ENCODE measurements around the gene CXCL5. TPM values are rescaled to one million over a fixed set of nuclear protein-coding genes. Genes with fewer than 3 reads are reported as not detected.

Gene CXCL5
- total and polyA plus RNA-seq, 2 of the 13 experiments (the other 11 are each of a cell fraction or from before 2014, with no cell fraction given): not detected

GRCh38 chr4:74004668-74005067 lies 6.2 kb upstream of the CXCL5 start:
- intact Hi-C loops (cut with micrococcal nuclease; ENCODE audit: unreplicated experiment): no loop called here
- TF ChIP-seq FOXK2 (IDR thresholded peaks at IDR 0.05) (no peak), RFXAP (CRISPR knock-in tag; IDR thresholded peaks at IDR 0.05; ENCODE audit: borderline replicate concordance) (no peak), RXRA (CRISPR knock-in tag; IDR thresholded peaks at IDR 0.05) (no peak), ZGPAT (CRISPR knock-in tag; IDR thresholded peaks at IDR 0.05) (no peak), IRX3 (CRISPR knock-in tag; IDR thresholded peaks at IDR 0.05; ENCODE audit: borderline replicate concordance, low read depth) (no peak), ZNF34 (CRISPR knock-in tag; IDR thresholded peaks at IDR 0.05; ENCODE audit: borderline replicate concordance) (no peak), FIP1L1 (IDR thresholded peaks at IDR 0.05; ENCODE audit: borderline replicate concordance, insufficient read depth, low read depth, low read length) (no peak), ZNF788 (CRISPR knock-in tag; IDR thresholded peaks at IDR 0.05; ENCODE audit: borderline replicate concordance) (no peak), DPF2 (CRISPR knock-in tag; IDR thresholded peaks at IDR 0.05; ENCODE audit: borderline replicate concordance, low read depth) (no peak), ZNF326 (CRISPR knock-in tag; IDR thresholded peaks at IDR 0.05; ENCODE audit: borderline replicate concordance) (no peak), ZSCAN9 (CRISPR knock-in tag; IDR thresholded peaks at IDR 0.05; ENCODE audit: borderline replicate concordance) (no peak), ETV6 (CRISPR knock-in tag; conservative IDR thresholded peaks at IDR 0.05) (no peak), ZNF691 (CRISPR knock-in tag; IDR thresholded peaks at IDR 0.05; ENCODE audit: borderline replicate concordance, low read depth) (no peak)
- TF ChIP-seq, protein P1, sequence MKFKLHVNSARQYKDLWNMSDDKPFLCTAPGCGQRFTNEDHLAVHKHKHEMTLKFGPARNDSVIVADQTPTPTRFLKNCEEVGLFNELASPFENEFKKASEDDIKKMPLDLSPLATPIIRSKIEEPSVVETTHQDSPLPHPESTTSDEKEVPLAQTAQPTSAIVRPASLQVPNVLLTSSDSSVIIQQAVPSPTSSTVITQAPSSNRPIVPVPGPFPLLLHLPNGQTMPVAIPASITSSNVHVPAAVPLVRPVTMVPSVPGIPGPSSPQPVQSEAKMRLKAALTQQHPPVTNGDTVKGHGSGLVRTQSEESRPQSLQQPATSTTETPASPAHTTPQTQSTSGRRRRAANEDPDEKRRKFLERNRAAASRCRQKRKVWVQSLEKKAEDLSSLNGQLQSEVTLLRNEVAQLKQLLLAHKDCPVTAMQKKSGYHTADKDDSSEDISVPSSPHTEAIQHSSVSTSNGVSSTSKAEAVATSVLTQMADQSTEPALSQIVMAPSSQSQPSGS (CRISPR knock-in tag; IDR thresholded peaks at IDR 0.05): no peak
- no TSS peak for BruUV-seq (replicated peaks)
- no peaks in the 10 kb centered on the region for H3K36me3 ChIP-seq (replicated peaks in 1 of 2; ENCODE audit: control insufficient read depth in 1 of 2, insufficient read depth in 2 of 2, low read length in 2 of 2)
- H3K79me2 ChIP-seq (ENCODE audit: insufficient read depth, low read length): no peaks in the 10 kb centered on the region
- H3K4me1 ChIP-seq (ENCODE audit: insufficient read depth, low read length): peaks cover 22% of the 10 kb centered on the region
- H2AFZ ChIP-seq (ENCODE audit: low read length): no peak overlapping the region
- POLR2A ChIA-PET: no interaction called here
- H3K9me3 ChIP-seq (ENCODE audit: low read length): no peaks in the 10 kb centered on the region
- FAIRE-seq: no peak
- H4K20me1 ChIP-seq (ENCODE audit: insufficient read depth, low read length): no peaks in the 10 kb centered on the region
- 0 out of 5 replicates have a peak, but pooled peaks cover 0 to 3% of the 10 kb centered on the region in 2 experiments for H3K27me3 ChIP-seq (ENCODE audit: control insufficient read depth in 1 of 2, insufficient read depth in 2 of 2, low read length in 2 of 2)
- in situ Hi-C loops (cut with HindIII; ENCODE audit: extremely low pct_ligation_motif_present, low pct_unique_long_range_greater_than_20kb): no loop called here
- no peak overlapping the region for H3K4me3 ChIP-seq (replicated peaks in 1 of 3; ENCODE audit: insufficient read depth in 1 of 3, low read depth in 2 of 3, low read length in 3 of 3)
- no peak overlapping the region for H3K9ac ChIP-seq (ENCODE audit: insufficient read depth, low read depth, low read length)
- WGBS (ENCODE audit: low lambda C conversion rate): 11% methylated on average over 4 of the region's 4 CpGs
- CTCF ChIA-PET (ENCODE audit: low intra/inter-chr PET ratio, low total read pairs): no interaction called here
- no peak overlapping the region for H3K4me2 ChIP-seq (ENCODE audit: low read depth, low read length)
- ATAC-seq: no peak
- no peak overlapping the region for H3K27ac ChIP-seq (ENCODE audit: extremely low read length, insufficient read depth, low read length)
- no peak for DNase-seq (ENCODE audit: low spot score)
